WTC11 (cell line): ENCODE measurements around the gene TXNRD1. TPM values are rescaled to one million over a fixed set of nuclear protein-coding genes. Genes with fewer than 3 reads are reported as not detected.

Experiments used
- ATAC-seq: fragments of 200-7000 bp; cut with Tn5 transposase; 2 replicates; pipeline ENCODE4 v1.10.0; 2021; ENCODE audit warnings: mild to moderate bottlenecking, moderate library complexity
- CTCF ChIA-PET: fragments of 300-600 bp; sonication (Branson Sonifier 250); formaldehyde crosslinking; loops from one replicate; lab custom pipeline; 2021; ENCODE audit warnings: antibody characterized with exemption; lab: Charles Lee
- POLR2A ChIA-PET: fragments of 350-600 bp; sonication (Branson Sonifier 250); formaldehyde crosslinking; loops from one replicate; lab custom pipeline; 2021; ENCODE audit warnings: antibody characterized with exemption; lab: Charles Lee
- DNase-seq: peaks from one replicate; pipeline ENCODE4 v3.0.0; 2021; ENCODE audit warnings: low spot score
- H3K27ac Mint-ChIP-seq: 2 replicates; pipeline ENCODE4 v1.8.0; 2021; ENCODE audit warnings: mixed read lengths
- H3K27me3 Mint-ChIP-seq: 2 replicates; pipeline ENCODE4 v1.8.0; 2021; ENCODE audit warnings: low read depth, mild to moderate bottlenecking, moderate library complexity, mixed read lengths
- H3K36me3 Mint-ChIP-seq: 2 replicates; pipeline ENCODE4 v1.8.0; 2021; ENCODE audit warnings: mixed read lengths
- H3K4me1 Mint-ChIP-seq: 2 replicates; pipeline ENCODE4 v1.8.0; 2022; ENCODE audit warnings: mixed read lengths
- H3K4me3 Mint-ChIP-seq: 2 replicates; pipeline ENCODE4 v1.8.0; 2021; ENCODE audit warnings: mild to moderate bottlenecking, moderate library complexity, mixed read lengths
- H3K9me3 Mint-ChIP-seq: 2 replicates; pipeline ENCODE4 v1.8.0; 2021; ENCODE audit warnings: mixed read lengths
- CDX4 ChIP-seq: fragments of 250-450 bp; sonication (Bioruptor Pico); IDR thresholded peaks from 2 replicates; pipeline ENCODE4 v1.9.0; 2021; ENCODE audit warnings: moderate library complexity, mild to moderate bottlenecking, inconsistent platforms, borderline replicate concordance
- CREM ChIP-seq: sonication (generic); formaldehyde crosslinking; IDR thresholded peaks from 2 replicates; pipeline ENCODE4 v1.8.1; 2022; ENCODE audit warnings: mild to moderate bottlenecking, missing genetic modification reagents, moderate library complexity
- EMX1 ChIP-seq: fragments of 250-450 bp; sonication (Bioruptor Pico); IDR thresholded peaks from 2 replicates; pipeline ENCODE4 v1.8.0; 2021; ENCODE audit warnings: mild to moderate bottlenecking
- FOXP4 ChIP-seq: sonication (generic); formaldehyde crosslinking; IDR thresholded peaks from 2 replicates; pipeline ENCODE4 v1.8.0; 2022; ENCODE audit warnings: mild to moderate bottlenecking, missing genetic modification reagents
- GTF2I ChIP-seq: fragments of 250-450 bp; sonication (Bioruptor Pico); conservative IDR thresholded peaks from 2 replicates; pipeline ENCODE4 v1.4.0; 2021; ENCODE audit warnings: mild to moderate bottlenecking
- HMGA2 ChIP-seq: fragments of 250-450 bp; sonication (Bioruptor Pico); IDR thresholded peaks from 2 replicates; pipeline ENCODE4 v1.4.0; 2021; ENCODE audit warnings: mild to moderate bottlenecking, moderate library complexity
- JAZF1 ChIP-seq: fragments of 250-450 bp; sonication (Bioruptor Pico); IDR thresholded peaks from 2 replicates; pipeline ENCODE4 v1.9.0; 2021; ENCODE audit warnings: moderate library complexity, mild to moderate bottlenecking, inconsistent platforms
- JUN ChIP-seq: sonication (generic); formaldehyde crosslinking; IDR thresholded peaks from 2 replicates; pipeline ENCODE4 v1.8.0; 2023; ENCODE audit warnings: mild to moderate bottlenecking, missing genetic modification reagents
- MYBL2 ChIP-seq: sonication (generic); formaldehyde crosslinking; IDR thresholded peaks from 2 replicates; pipeline ENCODE4 v1.8.1; 2023; ENCODE audit warnings: mild to moderate bottlenecking, moderate library complexity, missing genetic modification reagents
- NFATC4 ChIP-seq: fragments of 250-450 bp; sonication (Bioruptor Pico); IDR thresholded peaks from 2 replicates; pipeline ENCODE4 v1.9.0; 2021; ENCODE audit warnings: mild to moderate bottlenecking
- PRDM15 ChIP-seq: sonication (generic); formaldehyde crosslinking; IDR thresholded peaks from 2 replicates; pipeline ENCODE4 v1.8.0; 2022; ENCODE audit warnings: missing genetic modification reagents
- SMAD4 ChIP-seq: sonication (generic); formaldehyde crosslinking; IDR thresholded peaks from 2 replicates; pipeline ENCODE4 v1.8.0; 2022; ENCODE audit warnings: mild to moderate bottlenecking, missing genetic modification reagents
- USF1 ChIP-seq: sonication (generic); formaldehyde crosslinking; IDR thresholded peaks from 2 replicates; pipeline ENCODE4 v1.8.0; 2022; ENCODE audit warnings: mild to moderate bottlenecking, missing genetic modification reagents
- ZNF121 ChIP-seq: sonication (generic); formaldehyde crosslinking; IDR thresholded peaks from 2 replicates; pipeline ENCODE4 v1.8.0; 2023; ENCODE audit warnings: missing genetic modification reagents
- ZNF423 ChIP-seq: fragments of 250-450 bp; sonication (Bioruptor Pico); IDR thresholded peaks from 2 replicates; pipeline ENCODE4 v2.1.2; 2022; ENCODE audit warnings: mild to moderate bottlenecking, moderate library complexity
- ZNF425 ChIP-seq: fragments of 250-450 bp; sonication (Bioruptor Pico); conservative IDR thresholded peaks from 2 replicates; pipeline ENCODE4 v1.9.0; 2021; ENCODE audit warnings: mild to moderate bottlenecking
- ZNF532 ChIP-seq: fragments of 250-450 bp; sonication (Bioruptor Pico); IDR thresholded peaks from 2 replicates; pipeline ENCODE4 v1.9.0; 2021; ENCODE audit warnings: mild to moderate bottlenecking, borderline replicate concordance
- ZNF671 ChIP-seq: fragments of 250-450 bp; sonication (Bioruptor Pico); IDR thresholded peaks from 2 replicates; pipeline ENCODE4 v1.8.0; 2021; ENCODE audit warnings: mild to moderate bottlenecking
- total RNA-seq: library from RNA; stranded (reverse); gene quantifications from 3 replicates; pipeline ENCODE4 v1.2.3, GENCODE V29; 2021

Gene TXNRD1
- total RNA-seq, 1 experiment from 2014 or later = 113 TPM

- ATAC-seq = no peak
- Mint-ChIP-seq H3K27me3 (no peaks in the 10 kb centered on the region; the same call in 1 of the 2 replicates), H3K36me3 (no peaks in the 10 kb centered on the region), H3K4me3 (no peak overlapping the region), H3K4me1 (no peaks in the 10 kb centered on the region), H3K9me3 (peaks cover 8% of the 10 kb centered on the region), H3K27ac (no peak overlapping the region)
- POLR2A ChIA-PET = interaction anchor here (0.6 kb wide), 1 partner anchor 19 kb away, joined by 9 read pairs; no protein-coding TSS in a partner anchor
- CTCF ChIA-PET = no interaction called here
- no peak for DNase-seq
- TF ChIP-seq ZNF423 (CRISPR knock-in tag) (no peak), PRDM15 (no peak), HMGA2 (CRISPR knock-in tag) (no peak), NFATC4 (CRISPR knock-in tag) (no peak), SMAD4 (CRISPR knock-in tag) (no peak), GTF2I (peak; percentile 83; the same call in 1 of the 2 replicates), FOXP4 (CRISPR knock-in tag) (no peak)
These were observed 24.9 kb upstream of the TXNRD1 start for GRCh38 chr12:104190641-104191176.

GRCh38 chr12:104197264-104197663, 18.3 kb upstream of the TXNRD1 start:
- Mint-ChIP-seq H3K36me3 (peaks cover 11% of the 10 kb centered on the region), H3K9me3 (peaks cover 21% of the 10 kb centered on the region), H3K4me1 (no peaks in the 10 kb centered on the region), H3K4me3 (no peak overlapping the region), H3K27ac (no peak overlapping the region), H3K27me3 (no peaks in the 10 kb centered on the region; the same call in 1 of the 2 replicates)
- ChIA-PET CTCF (no interaction called here), POLR2A (no interaction called here)
- ATAC-seq = no peak
- DNase-seq = no peak
- TF ChIP-seq USF1 (CRISPR knock-in tag) (no peak), ZNF671 (CRISPR knock-in tag) (no peak), PRDM15 (no peak), JUN (no peak), ZNF532 (CRISPR knock-in tag) (no peak), JAZF1 (CRISPR knock-in tag) (no peak), ZNF425 (CRISPR knock-in tag) (no peak), EMX1 (CRISPR knock-in tag) (no peak), MYBL2 (no peak), ZNF121 (CRISPR knock-in tag) (no peak), CDX4 (CRISPR knock-in tag) (no peak), CREM (CRISPR knock-in tag) (no peak)
